ENCODE data around the gene COL24A1. TPM values are rescaled to one million over a fixed set of nuclear protein-coding genes. Genes with fewer than 3 reads are reported as not detected.

COL24A1 gene
- total and polyA plus RNA-seq, 2 donors (not counting 3 experiments of a cell fraction or from before 2014, with no cell fraction given) = 0.03 TPM; not detected in 1

DNA sequence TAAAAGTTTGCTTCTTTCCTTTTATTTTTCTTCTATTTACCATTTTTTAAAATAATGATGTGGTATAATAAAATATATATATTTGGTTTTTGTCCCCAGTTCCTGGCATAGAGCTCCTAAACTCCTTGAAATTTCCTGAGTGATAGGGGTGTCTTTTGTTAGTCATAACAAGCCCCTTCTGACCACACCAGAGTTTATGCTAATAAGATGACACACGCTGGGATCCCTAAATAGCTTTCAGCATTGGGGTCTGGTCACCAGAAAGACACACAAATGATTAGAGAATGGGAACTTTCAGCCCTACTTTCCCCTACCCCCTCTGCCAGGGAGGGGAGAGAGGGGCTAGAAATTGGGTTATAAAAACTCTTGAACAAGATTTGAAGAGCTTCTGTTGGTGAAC, 56.2 kb downstream of the COL24A1 start:
- dilution Hi-C loops (cut with MboI; ENCODE audit: extremely low pct_ligation_motif_present, low sequenced_read_pairs) (no loop called here), intact Hi-C loops (cut with micrococcal nuclease) (no loop called here)
- Histone ChIP-seq H3K27me3 (ENCODE audit: control insufficient read depth in 2 of 2, insufficient read depth in 2 of 2, low read length in 2 of 2) (peaks cover 7 to 11% of the 10 kb centered on the region in 2 experiments), H3K9ac (replicated peaks; ENCODE audit: extremely low read depth, insufficient read depth, low read length) (no peak overlapping the region), H3K79me2 (ENCODE audit: control insufficient read depth, insufficient read depth, low read length) (no peaks in the 10 kb centered on the region), H3K4me3 (replicated peaks in 1 of 3; ENCODE audit: insufficient read depth in 1 of 3, low read depth in 1 of 3, low read length in 3 of 3) (no peak overlapping the region), H3K4me2 (ENCODE audit: insufficient read depth, low read length) (no peak overlapping the region), H4K20me1 (replicated peaks; ENCODE audit: control insufficient read depth, extremely low read depth, insufficient read depth, low read length) (no peaks in the 10 kb centered on the region), H3K9me1 (replicated peaks; ENCODE audit: control insufficient read depth, extremely low read depth, insufficient read depth, low read length) (no peaks in the 10 kb centered on the region), H2AFZ (ENCODE audit: low read depth, low read length) (no peak overlapping the region), H3K27ac (ENCODE audit: insufficient read depth, low read depth, low read length) (no peak overlapping the region), H3K9me3 (replicated peaks; ENCODE audit: control insufficient read depth, insufficient read depth, low read length) (no peaks in the 10 kb centered on the region), H3K4me1 (ENCODE audit: control insufficient read depth, extremely low read depth, insufficient read depth, low read length) (peaks cover 2% of the 10 kb centered on the region), H3K36me3 (ENCODE audit: control insufficient read depth in 2 of 2, extremely low read depth in 1 of 2, insufficient read depth in 2 of 2, low read length in 2 of 2) (no peaks in the 10 kb centered on the region)
- FAIRE-seq = no peak
- CTCF ChIA-PET = no interaction called here
- POLR2A ChIA-PET = no interaction called here
- BruUV-seq (replicated peaks) = no TSS peak
- DNase-seq (ENCODE audit: low read depth, low spot score) = no peak
- TF ChIP-seq POLR2AphosphoS5 (IDR thresholded peaks at IDR 0.05; ENCODE audit: insufficient read depth, low read depth, low read length) = no peak
- no peak for TF ChIP-seq EZH2 (IDR thresholded peaks at IDR 0.05; ENCODE audit: borderline replicate concordance, low read depth, low read length, severe bottlenecking)
- no peak for TF ChIP-seq FOS (IDR thresholded peaks at IDR 0.05; ENCODE audit: borderline replicate concordance, insufficient read depth, low read length)
- TF ChIP-seq MYC (IDR thresholded peaks at IDR 0.05; ENCODE audit: low read depth, low read length) = no peak
- TF ChIP-seq POLR2A (IDR thresholded peaks at IDR 0.05; ENCODE audit: low read depth, low read length) = no peak
- TF ChIP-seq, protein P1, sequence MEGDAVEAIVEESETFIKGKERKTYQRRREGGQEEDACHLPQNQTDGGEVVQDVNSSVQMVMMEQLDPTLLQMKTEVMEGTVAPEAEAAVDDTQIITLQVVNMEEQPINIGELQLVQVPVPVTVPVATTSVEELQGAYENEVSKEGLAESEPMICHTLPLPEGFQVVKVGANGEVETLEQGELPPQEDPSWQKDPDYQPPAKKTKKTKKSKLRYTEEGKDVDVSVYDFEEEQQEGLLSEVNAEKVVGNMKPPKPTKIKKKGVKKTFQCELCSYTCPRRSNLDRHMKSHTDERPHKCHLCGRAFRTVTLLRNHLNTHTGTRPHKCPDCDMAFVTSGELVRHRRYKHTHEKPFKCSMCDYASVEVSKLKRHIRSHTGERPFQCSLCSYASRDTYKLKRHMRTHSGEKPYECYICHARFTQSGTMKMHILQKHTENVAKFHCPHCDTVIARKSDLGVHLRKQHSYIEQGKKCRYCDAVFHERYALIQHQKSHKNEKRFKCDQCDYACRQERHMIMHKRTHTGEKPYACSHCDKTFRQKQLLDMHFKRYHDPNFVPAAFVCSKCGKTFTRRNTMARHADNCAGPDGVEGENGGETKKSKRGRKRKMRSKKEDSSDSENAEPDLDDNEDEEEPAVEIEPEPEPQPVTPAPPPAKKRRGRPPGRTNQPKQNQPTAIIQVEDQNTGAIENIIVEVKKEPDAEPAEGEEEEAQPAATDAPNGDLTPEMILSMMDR (IDR thresholded peaks at IDR 0.05; ENCODE audit: extremely low read depth in 1 of 2, insufficient read depth in 1 of 2, low read depth in 1 of 2, low read length in 2 of 2) = no peak
- TF ChIP-seq GATA2 (IDR thresholded peaks at IDR 0.05; ENCODE audit: insufficient read depth, insufficient read length, low read depth, low read length) = no peak
- TF ChIP-seq, protein P2, sequence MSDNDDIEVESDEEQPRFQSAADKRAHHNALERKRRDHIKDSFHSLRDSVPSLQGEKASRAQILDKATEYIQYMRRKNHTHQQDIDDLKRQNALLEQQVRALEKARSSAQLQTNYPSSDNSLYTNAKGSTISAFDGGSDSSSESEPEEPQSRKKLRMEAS (IDR thresholded peaks at IDR 0.05; ENCODE audit: insufficient read depth, insufficient read length) = no peak
- no peak for TF ChIP-seq JUN (IDR thresholded peaks at IDR 0.05; ENCODE audit: borderline replicate concordance, insufficient read depth, insufficient read length, low read depth)

All from endothelial cell of umbilical vein (primary cell).